Gastrocnemius medialis (tissue), 4 donors: Measurements from ENCODE around the gene CERS3.

Experiments
- CTCF ChIP-seq, 5 experiments: fragments of 450-650 bp in 3 of 5; fragments of 200-600 bp in 2 of 5; sonication (generic) in 2 of 5; IDR thresholded peaks in 4 of 5; conservative IDR thresholded peaks in 1 of 5; 1 replicate in 4 of 5; 2 replicates in 1 of 5; pipeline ENCODE4 v1.5.1; 2016 to 2019; ENCODE audit warnings: antibody characterized with exemption in 5 of 5, mild to moderate bottlenecking in 3 of 5, moderate library complexity in 3 of 5
- POLR2A ChIP-seq, 2 donors: fragments of 450-650 bp; IDR thresholded peaks; one replicate each; pipeline ENCODE4 v1.6.1; 2017; ENCODE audit warnings: antibody characterized with exemption in 2 of 2, mild to moderate bottlenecking in 2 of 2, moderate library complexity in 2 of 2

GRCh38 chr15:100569391-100569790 lies 40.6 kb upstream of the CERS3 start:
- TF ChIP-seq CTCF (IDR thresholded peaks at IDR 0.05 in 4 of 5, conservative IDR thresholded peaks at IDR 0.05 in 1 of 5) (no peak), POLR2A (IDR thresholded peaks at IDR 0.05) (no peak)
